AG09319 (cell line): Measurements from ENCODE around the gene TTC23.

Experiments
- DNase-seq: peaks from one replicate; pipeline ENCODE4 v3.0.0-alpha.2; 2010; ENCODE audit warnings: low read depth; ENCODE audit errors: extremely low read depth
- TF ChIP-seq, protein P1 (sequence below): IDR thresholded peaks from 2 replicates; pipeline ENCODE4 v1.5.1; 2011; ENCODE audit warnings: low read depth, mild to moderate bottlenecking, inconsistent platforms, low read length, moderate library complexity

TTC23 gene

DNA sequence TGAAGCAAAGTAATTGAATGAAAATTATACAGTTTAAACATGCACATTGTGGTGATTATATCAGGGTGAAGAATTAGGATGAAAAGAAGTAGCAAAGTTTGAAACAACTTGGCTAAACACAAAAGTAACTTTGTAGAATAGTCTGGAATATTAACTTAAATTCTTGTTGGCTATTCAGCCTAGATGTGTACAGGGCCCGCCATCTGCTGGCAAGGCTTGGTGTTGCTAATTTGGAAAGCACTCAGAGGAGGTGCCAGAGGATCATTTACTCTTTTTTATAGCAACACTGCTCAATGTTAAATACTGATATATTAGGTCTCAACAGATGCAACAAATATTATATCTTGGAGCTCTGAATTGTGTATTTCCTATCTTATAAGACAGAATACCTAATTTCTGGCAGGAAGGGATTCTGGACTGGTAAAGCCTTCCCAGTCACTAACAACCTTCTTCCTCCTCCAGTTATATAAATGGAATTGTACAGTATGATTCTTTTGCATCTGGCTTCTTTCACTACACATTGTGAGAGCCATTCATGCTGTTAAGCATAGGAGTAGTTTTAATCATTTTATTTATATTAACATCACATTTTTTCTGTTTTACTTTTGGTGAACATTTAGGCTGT lies 36.1 kb downstream of the TTC23 start:
- TF ChIP-seq, protein P1, sequence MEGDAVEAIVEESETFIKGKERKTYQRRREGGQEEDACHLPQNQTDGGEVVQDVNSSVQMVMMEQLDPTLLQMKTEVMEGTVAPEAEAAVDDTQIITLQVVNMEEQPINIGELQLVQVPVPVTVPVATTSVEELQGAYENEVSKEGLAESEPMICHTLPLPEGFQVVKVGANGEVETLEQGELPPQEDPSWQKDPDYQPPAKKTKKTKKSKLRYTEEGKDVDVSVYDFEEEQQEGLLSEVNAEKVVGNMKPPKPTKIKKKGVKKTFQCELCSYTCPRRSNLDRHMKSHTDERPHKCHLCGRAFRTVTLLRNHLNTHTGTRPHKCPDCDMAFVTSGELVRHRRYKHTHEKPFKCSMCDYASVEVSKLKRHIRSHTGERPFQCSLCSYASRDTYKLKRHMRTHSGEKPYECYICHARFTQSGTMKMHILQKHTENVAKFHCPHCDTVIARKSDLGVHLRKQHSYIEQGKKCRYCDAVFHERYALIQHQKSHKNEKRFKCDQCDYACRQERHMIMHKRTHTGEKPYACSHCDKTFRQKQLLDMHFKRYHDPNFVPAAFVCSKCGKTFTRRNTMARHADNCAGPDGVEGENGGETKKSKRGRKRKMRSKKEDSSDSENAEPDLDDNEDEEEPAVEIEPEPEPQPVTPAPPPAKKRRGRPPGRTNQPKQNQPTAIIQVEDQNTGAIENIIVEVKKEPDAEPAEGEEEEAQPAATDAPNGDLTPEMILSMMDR: peak; percentile 94
- peak; percentile 29 for DNase-seq

DNA sequence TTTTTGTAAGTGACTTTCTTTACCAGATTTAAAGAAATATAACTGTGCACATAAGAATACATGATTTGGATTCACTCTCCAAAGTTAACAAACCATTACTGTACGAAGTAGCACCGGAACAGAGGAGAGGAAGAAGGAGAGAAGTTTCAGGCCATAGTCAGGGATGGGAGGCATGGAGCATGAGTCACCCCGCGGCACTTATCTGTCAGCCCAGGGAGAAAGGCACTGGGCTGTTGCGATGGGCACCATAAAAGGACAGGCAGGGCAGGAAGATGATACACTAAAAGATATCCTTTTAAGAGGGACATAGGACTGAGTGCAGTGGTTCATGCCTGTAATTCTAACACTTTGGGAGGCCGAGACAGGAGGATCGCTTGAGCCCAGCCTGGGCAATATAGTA lies 37.0 kb downstream of the TTC23 start:
- DNase-seq: no peak
- TF ChIP-seq, protein P1: no peak

DNA sequence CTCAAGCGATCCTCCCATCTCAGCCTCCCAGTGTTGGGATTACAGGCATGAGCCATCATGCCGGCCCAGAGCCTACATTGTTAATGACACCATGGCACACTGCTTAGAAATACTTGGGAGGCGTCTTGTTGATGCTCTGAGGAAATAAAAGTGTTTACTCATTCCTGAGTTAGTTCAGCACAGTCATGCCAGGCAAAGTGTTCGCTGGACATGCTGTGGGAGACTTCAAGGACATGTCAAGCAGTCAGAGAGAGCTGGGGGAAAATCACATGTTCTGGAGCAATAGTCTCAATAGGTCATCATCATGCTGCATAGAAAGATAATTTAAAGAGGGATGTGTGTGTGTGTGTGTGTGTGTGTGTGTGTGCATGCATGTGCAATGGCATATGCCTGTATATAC lies 37.5 kb downstream of the TTC23 start:
- TF ChIP-seq, protein P1: no peak
- no peak for DNase-seq

DNA sequence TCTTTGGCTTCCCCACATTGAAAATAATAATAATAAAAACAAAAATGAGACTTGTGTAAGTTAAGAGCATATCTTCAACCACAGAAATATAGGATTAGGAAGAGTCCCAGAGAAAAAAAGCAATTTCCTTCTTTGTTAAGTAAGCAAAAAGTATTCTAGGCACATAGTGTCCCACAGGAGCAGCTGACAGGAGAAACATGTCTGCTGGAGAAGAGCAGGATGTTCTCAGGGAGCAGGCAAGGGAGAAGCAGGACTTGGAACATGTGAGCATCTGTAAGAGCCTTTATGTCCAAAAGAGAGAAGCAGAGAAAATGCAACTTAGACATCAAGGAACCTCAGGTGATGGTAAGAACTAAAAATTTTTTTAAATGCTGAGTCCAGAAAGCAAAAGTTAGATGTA lies 39.0 kb downstream of the TTC23 start:
- DNase-seq: no peak
- TF ChIP-seq, protein P1: no peak

DNA sequence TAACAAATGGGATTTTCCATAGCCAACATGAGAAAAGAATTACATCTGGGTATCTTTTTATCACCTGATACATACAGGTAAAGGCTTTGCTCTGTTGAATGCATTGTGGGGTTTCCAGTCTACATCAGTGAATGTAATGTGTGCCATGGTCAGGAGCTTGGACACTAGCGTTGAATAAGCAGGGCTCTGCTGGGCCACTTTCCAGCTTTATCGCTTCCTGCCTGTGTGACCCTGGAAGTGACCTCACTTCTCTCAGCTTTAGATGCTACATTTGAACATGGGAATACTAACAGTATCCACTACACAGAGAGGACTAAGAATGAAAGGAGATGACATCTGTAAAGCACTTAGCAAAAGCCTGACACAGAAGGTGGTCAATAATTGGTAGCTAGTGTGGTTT lies 40.1 kb downstream of the TTC23 start:
- TF ChIP-seq, protein P1: no peak
- DNase-seq: no peak

DNA sequence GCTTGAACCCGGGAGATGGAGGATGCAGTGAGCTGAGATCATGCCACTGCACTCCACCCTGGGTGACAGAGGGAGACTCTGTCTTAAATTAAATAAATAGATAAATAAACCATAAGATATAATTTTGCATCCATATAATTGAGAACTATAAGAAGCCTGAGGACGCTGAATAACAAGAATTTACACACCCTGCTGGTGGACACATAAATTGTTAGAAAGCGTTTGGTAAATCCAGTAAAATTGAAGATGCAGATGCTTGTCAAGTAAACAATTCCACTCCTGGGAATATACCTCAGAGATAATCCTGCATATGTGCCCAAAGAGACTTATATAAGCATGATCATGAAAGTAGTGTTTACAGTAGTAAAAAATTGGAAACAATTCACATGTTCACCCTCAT lies 41.7 kb downstream of the TTC23 start:
- TF ChIP-seq, protein P1: no peak
- no peak for DNase-seq

DNA sequence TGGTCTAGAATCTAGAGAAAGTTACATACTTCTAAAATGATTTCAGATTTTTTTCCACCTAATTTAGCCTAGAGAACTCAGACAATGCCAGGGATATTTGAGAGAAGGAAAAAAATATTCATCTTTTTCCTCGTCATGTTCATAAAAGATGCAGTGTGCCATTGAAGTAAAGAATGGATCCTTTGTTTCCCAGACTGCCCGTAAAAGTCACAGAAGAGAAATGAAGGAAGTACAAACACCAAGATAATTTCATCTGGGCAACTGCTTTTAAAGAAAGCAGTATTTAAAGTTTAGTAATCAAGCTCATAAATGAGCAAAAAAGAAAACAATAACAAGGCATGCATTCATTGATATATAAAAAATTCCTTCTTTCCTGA lies 47.2 kb downstream of the TTC23 start:
- TF ChIP-seq, protein P1: no peak

More for the DNA sequence above, 47.2 kb downstream of the TTC23 start:
- no peak for DNase-seq
